ENCODE measurements around the gene NDUFAF5. TPM values are rescaled to one million over a fixed set of nuclear protein-coding genes. Genes with fewer than 3 reads are reported as not detected.

The NDUFAF5 gene
- total and polyA plus RNA-seq, 2 of the 8 experiments (the other 6 are each of a cell fraction or from before 2014, with no cell fraction given): 11.8 to 32.3 TPM

GRCh38 chr20:13739731-13740649 is 44.8 kb upstream of the NDUFAF5 start (continued):
- TF ChIP-seq, protein P1, sequence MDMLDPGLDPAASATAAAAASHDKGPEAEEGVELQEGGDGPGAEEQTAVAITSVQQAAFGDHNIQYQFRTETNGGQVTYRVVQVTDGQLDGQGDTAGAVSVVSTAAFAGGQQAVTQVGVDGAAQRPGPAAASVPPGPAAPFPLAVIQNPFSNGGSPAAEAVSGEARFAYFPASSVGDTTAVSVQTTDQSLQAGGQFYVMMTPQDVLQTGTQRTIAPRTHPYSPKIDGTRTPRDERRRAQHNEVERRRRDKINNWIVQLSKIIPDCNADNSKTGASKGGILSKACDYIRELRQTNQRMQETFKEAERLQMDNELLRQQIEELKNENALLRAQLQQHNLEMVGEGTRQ (IDR thresholded peaks at IDR 0.05; ENCODE audit: low read length): no peak
- TF ChIP-seq MAX (IDR thresholded peaks at IDR 0.05): no peak
